ENCODE measurements around the gene FBXL16. TPM values are rescaled to one million over a fixed set of nuclear protein-coding genes. Genes with fewer than 3 reads are reported as not detected.
A peak's percentile ranks its signal among the peaks of the same experiment; 100 is the strongest.

Gene FBXL16
- total RNA-seq, 4 donors from 2014 or later, result 0.48 to 0.75 (median 0.56) TPM; not detected in 1

GRCh38 chr16:654034-654433, 51.6 kb downstream of the FBXL16 start:
- DNase-seq (ENCODE audit: low spot score) (no peak), ATAC-seq (ENCODE audit: low FRiP score) (no peak)
- TF ChIP-seq CTCF (IDR thresholded peaks at IDR 0.05), result no peak

- ATAC-seq (ENCODE audit: low FRiP score) (no peak), DNase-seq (ENCODE audit: low spot score) (no peak)
- no peak for TF ChIP-seq CTCF (IDR thresholded peaks at IDR 0.05)
Observed at GRCh38 chr16:652454-653305, 52.9 kb downstream of the FBXL16 start.

- DNase-seq (ENCODE audit: low spot score) (no peak), ATAC-seq (ENCODE audit: low FRiP score) (no peak)
- no peak for TF ChIP-seq CTCF (IDR thresholded peaks at IDR 0.05)
Observed at GRCh38 chr16:651844-652243, 53.8 kb downstream of the FBXL16 start.

GRCh38 chr16:649631-650030, 56.0 kb downstream of the FBXL16 start:
- DNase-seq (ENCODE audit: low spot score), result no peak
- TF ChIP-seq CTCF (IDR thresholded peaks at IDR 0.05), result no peak
- no peak for ATAC-seq (ENCODE audit: low FRiP score)

- TF ChIP-seq CTCF (IDR thresholded peaks at IDR 0.05), result no peak
- DNase-seq (ENCODE audit: low spot score), result peak; percentile 72
- ATAC-seq (ENCODE audit: low FRiP score), result peak; percentile 84
Observed at GRCh38 chr16:648781-649589, 56.6 kb downstream of the FBXL16 start, which contains the start of gene WDR90. Gene WDR90 (plus strand): TSS chr16:649365. CDS start chr16:649417, 52 bp downstream.

- no peak for TF ChIP-seq CTCF (IDR thresholded peaks at IDR 0.05)
- no peak for DNase-seq (ENCODE audit: low spot score)
- ATAC-seq (ENCODE audit: low FRiP score), result no peak
Observed at GRCh38 chr16:648071-648780, 57.4 kb downstream of the FBXL16 start.
